ENCODE results near the gene FIGNL2. TPM values are rescaled to one million over a fixed set of nuclear protein-coding genes. Genes with fewer than 3 reads are reported as not detected.

FIGNL2 gene
- total RNA-seq, 3 donors from 2014 or later, result 0.16 to 1.3 (median 0.29) TPM

DNA sequence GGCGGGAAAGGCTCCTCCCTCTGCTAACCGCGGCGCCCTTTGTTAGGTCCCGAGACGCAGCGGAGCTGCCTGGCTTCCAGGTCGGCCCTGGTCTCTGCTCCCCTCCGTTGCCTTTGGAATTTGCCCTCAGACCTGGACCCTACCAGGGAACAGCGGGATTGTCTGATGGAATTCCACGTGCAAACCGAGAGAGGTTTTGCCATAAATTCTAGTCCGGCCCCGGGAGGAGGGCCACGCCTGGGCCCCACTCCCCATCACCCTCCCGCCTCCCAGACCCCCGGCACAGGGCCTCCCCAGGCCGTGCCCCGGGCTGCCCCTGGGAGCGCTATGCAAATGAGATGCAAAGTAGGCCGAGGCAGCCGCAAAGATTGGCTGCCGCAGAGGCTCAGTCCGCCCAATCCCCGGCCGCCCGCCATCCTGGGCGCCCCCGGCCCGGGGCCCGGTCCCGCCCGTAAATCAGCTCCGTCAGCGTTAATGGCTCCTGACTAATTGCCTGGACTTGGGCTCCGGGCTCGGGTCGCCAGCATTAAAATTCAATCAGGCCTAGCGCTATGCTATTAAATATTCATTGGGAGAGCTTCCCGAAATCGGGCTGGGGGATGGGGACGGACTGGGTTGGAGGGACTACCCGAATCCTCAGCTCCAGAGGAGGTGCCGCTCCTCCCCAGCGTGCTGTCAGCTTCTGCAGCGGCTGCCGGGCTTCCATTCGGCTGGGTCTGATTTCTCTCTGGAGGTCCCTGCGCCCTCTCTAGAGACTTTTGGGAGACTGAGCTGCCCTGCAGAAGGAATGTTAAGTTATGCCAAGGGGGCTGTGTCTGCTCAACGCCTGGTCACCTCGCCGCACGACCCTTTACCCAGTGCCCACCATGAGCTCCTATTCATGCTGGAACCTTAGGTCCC lies 15.7 kb upstream of the FIGNL2 start:
- DNase-seq (ENCODE audit: low spot score in 2 of 2), result no peak
- Histone ChIP-seq H3K27me3 (no peaks in the 10 kb centered on the region), H3K27ac (peak overlapping the region in 1 of 2 donors; percentile 68), H3K4me1 (no peaks in the 10 kb centered on the region), H3K9me3 (no peaks in the 10 kb centered on the region), H3K36me3 (no peaks in the 10 kb centered on the region), H3K4me3 (peak overlapping the region; percentile 23 to 67 (median 51))
- intact Hi-C loops (cut with DNase I; ENCODE audit: low total_unique reads), result no loop called here
- TF ChIP-seq POLR2AphosphoS5 (IDR thresholded peaks at IDR 0.05), result no peak
- no peak for TF ChIP-seq POLR2A (IDR thresholded peaks at IDR 0.05)
- TF ChIP-seq, protein P1, sequence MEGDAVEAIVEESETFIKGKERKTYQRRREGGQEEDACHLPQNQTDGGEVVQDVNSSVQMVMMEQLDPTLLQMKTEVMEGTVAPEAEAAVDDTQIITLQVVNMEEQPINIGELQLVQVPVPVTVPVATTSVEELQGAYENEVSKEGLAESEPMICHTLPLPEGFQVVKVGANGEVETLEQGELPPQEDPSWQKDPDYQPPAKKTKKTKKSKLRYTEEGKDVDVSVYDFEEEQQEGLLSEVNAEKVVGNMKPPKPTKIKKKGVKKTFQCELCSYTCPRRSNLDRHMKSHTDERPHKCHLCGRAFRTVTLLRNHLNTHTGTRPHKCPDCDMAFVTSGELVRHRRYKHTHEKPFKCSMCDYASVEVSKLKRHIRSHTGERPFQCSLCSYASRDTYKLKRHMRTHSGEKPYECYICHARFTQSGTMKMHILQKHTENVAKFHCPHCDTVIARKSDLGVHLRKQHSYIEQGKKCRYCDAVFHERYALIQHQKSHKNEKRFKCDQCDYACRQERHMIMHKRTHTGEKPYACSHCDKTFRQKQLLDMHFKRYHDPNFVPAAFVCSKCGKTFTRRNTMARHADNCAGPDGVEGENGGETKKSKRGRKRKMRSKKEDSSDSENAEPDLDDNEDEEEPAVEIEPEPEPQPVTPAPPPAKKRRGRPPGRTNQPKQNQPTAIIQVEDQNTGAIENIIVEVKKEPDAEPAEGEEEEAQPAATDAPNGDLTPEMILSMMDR (IDR thresholded peaks at IDR 0.05), result no peak

DNA sequence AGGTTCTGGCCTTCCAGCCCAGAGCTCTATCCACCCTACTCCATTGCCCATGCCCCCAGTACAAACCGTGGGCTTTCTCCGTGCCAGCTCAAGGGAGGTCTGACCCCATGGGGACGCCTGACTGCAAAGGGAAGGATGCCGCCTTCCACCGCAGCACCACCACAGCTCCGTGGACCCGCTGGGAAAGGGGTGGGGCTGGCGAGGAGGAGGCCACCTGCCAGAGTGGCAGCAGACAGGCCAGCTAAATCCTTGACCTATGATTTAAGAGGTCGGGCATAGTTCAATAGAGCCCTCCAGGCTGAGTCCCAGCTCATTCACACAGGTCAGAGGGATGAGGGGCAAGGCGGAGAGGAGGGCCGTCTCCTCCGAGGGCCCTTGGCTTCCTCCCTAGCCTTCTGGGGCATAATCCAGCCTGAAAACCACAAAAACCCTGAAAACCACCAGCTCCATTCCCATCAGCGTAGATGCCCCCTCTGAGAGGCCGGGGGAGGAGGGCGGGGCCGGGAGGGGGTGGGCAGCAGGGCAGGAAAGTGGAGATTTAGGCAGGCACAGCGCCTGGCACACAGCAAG lies 14.9 kb upstream of the FIGNL2 start:
- no peaks in the 10 kb centered on the region for H3K4me1 ChIP-seq
- H3K27ac ChIP-seq, result peak overlapping the region in 1 of 2 donors; percentile 57
- intact Hi-C loops (cut with DNase I; ENCODE audit: low total_unique reads), result no loop called here
- TF ChIP-seq, protein P1 (IDR thresholded peaks at IDR 0.05), result no peak
- TF ChIP-seq POLR2AphosphoS5 (IDR thresholded peaks at IDR 0.05) (no peak), POLR2A (IDR thresholded peaks at IDR 0.05) (no peak)
- H3K27me3 ChIP-seq, result no peaks in the 10 kb centered on the region
- no peaks in the 10 kb centered on the region for H3K9me3 ChIP-seq
- DNase-seq (ENCODE audit: low spot score in 2 of 2), result no peak
- no peaks in the 10 kb centered on the region for H3K36me3 ChIP-seq
- H3K4me3 ChIP-seq, result peak overlapping the region; percentile 23 to 67 (median 51)

DNA sequence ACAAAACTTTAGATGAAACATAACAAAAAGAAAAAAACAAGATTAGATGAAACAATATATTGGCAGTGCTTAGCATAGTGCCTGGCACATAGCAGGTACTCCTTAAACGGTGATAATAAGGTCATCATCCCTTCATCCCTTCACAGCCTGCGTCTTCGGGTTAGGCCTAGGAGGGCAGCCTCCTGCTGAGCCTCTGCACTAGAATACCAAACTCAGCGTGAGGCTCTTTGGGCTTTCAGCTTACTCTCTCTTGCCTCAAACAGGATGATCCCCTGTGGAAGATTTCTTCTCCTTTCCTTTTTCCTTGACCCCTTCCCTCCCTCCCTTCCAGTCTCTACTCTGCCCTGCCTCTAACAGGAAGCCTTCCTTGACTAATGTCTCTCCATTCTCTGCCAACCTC lies 14.4 kb upstream of the FIGNL2 start:
- TF ChIP-seq POLR2AphosphoS5 (IDR thresholded peaks at IDR 0.05) (no peak), POLR2A (IDR thresholded peaks at IDR 0.05) (no peak)
- TF ChIP-seq, protein P1 (IDR thresholded peaks at IDR 0.05), result no peak
- H3K4me1 ChIP-seq, result no peaks in the 10 kb centered on the region
- intact Hi-C loops (cut with DNase I; ENCODE audit: low total_unique reads), result no loop called here
- DNase-seq (ENCODE audit: low spot score in 2 of 2), result no peak
- no peak overlapping the region for H3K4me3 ChIP-seq
- no peaks in the 10 kb centered on the region for H3K9me3 ChIP-seq
- H3K36me3 ChIP-seq, result no peaks in the 10 kb centered on the region
- peak overlapping the region in 1 of 2 donors; percentile 57 for H3K27ac ChIP-seq
- no peaks in the 10 kb centered on the region for H3K27me3 ChIP-seq

DNA sequence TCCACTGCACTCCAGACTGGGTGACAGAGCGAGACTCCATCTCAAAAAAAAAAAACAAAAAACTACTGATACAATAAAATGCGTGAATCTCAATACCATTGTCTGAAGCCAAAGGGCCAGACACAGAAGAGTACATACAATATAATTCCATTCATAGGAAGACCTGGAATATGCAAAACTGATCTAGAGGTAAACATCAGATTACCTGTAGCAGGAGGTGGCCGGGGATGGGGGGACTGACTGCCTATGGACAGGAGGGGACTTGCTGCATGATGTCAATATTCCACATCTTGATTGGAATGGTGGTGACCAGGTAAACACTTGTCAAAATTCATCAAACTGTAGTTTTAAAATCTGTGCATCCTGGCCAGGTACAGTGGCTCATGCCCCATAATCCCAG lies 12.5 kb upstream of the FIGNL2 start:
- no peaks in the 10 kb centered on the region for H3K4me1 ChIP-seq
- no peaks in the 10 kb centered on the region for H3K9me3 ChIP-seq
- TF ChIP-seq POLR2AphosphoS5 (IDR thresholded peaks at IDR 0.05), result no peak
- intact Hi-C loops (cut with DNase I; ENCODE audit: low total_unique reads), result no loop called here
- no peak overlapping the region for H3K27ac ChIP-seq
- no peak overlapping the region for H3K4me3 ChIP-seq
- H3K27me3 ChIP-seq, result no peaks in the 10 kb centered on the region
- no peaks in the 10 kb centered on the region for H3K36me3 ChIP-seq
- DNase-seq (ENCODE audit: low spot score in 2 of 2), result no peak

DNA sequence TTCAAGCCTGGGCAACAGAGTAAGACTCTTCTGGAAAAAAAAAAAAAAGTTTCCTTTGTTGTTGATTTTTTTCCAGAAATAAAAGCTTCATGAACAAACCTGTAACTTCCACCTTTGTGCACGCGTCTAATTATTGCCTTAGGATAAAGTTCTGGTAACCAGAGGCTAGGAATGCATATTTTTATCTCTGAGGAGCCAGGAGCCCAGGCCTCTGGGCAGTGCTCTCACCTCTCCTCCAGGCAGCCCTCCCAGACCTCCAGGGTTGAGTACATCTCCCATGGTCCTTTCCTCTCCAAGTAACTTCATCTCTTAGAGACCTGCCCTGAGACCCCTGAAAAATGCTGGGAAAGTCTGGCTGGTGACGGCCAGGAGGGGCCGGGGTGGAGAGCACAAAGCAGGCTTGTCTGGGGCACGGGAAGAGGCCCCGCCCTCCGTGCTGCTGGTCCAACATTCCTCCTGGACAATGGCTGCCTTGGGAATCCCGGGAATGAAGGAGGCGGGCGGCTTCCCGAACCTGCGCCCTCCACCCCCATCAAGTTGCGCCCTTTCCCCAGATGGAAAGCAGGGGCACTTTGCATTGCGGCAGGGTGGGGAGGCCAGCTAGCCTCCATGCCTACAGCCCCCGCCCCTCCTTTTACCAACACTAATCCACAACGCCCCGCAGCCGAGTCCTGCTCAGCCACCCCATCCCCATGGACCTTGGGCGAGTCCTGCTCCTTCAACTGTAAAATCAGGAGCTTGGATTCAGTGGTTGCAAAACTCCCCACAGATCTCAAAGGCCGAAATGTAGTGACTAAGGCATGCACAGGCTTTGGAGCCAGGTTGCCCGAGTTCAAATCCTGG lies 7.3 kb upstream of the FIGNL2 start:
- Histone ChIP-seq H3K27ac (peak overlapping the region; percentile 38 to 72), H3K27me3 (no peaks in the 10 kb centered on the region), H3K4me3 (peak overlapping the region; percentile 21 to 63 (median 45)), H3K36me3 (no peaks in the 10 kb centered on the region), H3K9me3 (no peaks in the 10 kb centered on the region), H3K4me1 (no peaks in the 10 kb centered on the region)
- TF ChIP-seq, protein P1 (IDR thresholded peaks at IDR 0.05), result no peak
- TF ChIP-seq POLR2A (IDR thresholded peaks at IDR 0.05), result no peak
- no peak for TF ChIP-seq POLR2AphosphoS5 (IDR thresholded peaks at IDR 0.05)
- DNase-seq (ENCODE audit: low spot score in 2 of 2), result peak in 1 of 2 donors; percentile 60
- intact Hi-C loops (cut with DNase I; ENCODE audit: low total_unique reads), result no loop called here

Data from breast epithelium (tissue), 4 donors.